Stimulated activated CD4-positive, alpha-beta T cell treated with anti-CD3 and anti-CD28 coated beads, Interleukin-4, amount 100 ng/mL, for 48 hours (primary cell): ENCODE measurements around the gene PALLD.

Source experiments
- DNase-seq, 2 donors: peaks; one replicate each; pipeline ENCODE4 v3.0.0-alpha.2; 2020; ENCODE audit warnings: low read depth in 2 of 2

The PALLD gene

DNA sequence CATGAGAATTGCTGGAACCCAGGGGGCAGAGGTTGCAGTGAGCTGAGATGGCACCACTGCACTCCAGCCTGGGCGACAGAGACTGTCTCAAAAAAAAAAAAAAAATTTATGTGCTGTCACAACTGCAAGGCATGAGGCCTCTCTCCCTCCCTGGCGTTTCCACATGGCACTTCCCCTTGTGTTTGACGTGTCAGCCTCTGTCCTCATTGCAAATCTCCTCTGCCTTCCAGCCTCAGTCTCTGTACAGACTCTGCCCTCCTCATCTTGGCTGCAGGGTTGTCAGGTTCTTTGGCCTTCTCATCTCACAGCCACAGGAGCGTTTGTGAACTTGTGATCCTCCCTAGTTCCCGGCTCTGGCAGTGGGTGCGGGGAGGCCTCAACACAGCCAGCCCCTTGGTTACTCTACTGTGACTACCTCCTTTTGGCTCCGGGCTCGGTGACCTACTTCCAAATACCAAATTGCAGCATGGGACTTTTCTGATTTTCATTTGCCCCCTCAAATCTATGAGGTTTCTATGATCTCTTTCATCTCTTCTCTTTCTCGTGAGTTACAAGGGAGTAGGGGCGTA is 263.2 kb downstream of the PALLD start:
- DNase-seq: no peak

DNA sequence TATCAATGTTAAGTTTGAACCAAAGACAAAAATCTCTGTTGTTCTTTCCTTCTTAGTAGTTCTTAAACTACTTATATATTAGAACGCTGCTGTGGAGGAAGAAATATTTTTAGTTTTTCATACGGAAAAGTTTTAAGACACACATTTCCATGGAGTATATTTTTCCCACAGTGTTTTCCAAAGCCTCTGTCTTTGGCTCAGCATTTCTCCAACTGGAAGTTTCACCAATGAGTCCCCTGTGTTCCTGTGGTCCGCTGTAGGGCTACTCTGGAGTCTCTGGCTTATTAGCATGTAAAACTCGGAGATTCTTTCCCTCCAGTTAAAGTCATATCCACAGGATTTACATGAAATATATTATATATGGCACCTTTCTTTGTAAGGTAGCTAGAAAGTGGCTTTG is 264.2 kb downstream of the PALLD start:
- DNase-seq: no peak

DNA sequence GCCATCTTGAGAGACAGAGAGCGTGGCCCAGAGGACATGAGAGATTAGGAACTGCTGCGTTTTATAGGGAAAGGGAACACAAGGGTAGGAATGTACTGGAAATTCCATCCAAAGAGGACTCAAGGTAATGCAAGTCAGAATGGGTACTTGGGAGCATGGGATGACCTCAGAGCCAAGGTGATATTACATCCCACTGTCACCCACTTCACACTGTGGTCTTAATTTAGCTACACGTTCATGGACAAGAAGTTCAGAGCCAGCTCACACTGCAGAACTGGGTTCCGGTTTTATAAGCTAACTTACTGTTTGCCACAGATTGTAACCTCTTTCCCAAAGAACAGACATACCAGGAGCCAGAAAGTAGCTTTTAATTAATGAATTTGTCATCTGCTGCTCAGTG is 268.5 kb downstream of the PALLD start:
- no peak for DNase-seq

DNA sequence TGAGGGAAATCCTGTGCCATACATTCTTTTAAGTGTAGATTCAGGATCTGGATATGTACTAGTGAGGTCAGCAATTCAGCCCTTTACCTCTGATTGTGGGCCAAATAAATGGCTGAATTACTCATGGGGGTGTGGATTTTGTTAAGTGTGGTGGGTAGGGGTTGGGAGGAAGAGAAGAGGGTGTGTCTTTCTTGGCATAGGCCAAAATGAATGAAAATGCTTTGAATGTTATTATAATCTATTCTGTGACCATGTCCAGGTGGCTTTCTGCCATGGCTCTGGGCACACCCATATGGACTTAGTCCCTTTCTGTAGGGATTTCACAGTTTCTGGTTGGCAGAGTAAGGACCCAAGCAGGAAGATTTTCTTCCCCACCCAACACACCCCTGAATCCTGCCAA is 268.9 kb downstream of the PALLD start:
- no peak for DNase-seq

DNA sequence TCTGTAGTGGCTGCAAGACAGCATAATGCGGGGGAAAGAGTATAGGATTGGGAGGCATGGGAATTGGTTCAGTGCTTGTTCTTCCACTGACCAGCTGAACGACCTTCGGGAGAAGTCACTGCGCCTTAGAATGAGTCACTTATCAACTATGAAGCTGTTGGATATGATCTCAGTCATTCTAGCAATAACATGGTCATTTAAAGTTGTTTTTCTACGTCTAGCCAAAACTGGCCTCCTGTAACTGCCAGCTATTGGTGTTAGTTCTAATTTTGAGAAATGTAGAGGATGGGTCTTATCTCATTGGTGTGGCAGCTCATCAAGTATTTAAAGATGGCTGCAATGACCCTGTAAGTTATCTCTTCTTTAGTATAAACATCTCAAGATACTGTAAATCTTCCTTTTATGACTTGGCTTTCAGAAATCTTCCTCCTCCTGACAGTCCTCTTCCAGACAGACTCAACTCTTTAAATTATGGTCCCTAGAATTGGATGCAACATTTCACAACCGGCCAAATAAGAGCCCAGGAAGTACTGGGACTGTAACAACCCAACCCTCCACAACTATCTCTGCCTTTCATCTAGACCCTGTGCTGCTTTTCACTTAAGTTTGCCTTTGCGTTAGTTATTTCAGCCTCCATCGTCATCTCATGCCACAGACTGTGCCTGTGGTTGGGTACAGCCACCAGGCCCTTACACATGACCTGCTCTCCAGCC is 269.9 kb downstream of the PALLD start:
- no peak for DNase-seq

DNA sequence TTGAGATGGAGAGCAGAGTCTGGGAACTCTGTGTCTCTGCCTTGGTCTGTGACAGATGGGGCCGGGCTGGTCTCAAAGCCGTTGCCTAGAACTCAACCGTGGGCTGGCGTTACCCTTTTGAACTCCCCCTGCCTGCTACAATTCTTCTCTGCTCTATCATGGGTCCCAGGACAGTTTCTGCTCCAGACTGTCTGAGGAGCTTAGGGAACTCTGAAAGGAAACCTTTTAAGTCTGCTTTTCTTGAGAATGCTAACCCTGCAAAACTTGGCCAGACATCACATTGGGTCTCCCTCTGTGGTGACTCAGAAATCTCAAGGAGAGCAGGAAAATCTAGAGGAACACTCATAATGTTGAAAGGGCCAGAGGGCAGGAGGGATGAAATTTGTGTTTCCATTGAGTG is 272.6 kb downstream of the PALLD start:
- DNase-seq: no peak

DNA sequence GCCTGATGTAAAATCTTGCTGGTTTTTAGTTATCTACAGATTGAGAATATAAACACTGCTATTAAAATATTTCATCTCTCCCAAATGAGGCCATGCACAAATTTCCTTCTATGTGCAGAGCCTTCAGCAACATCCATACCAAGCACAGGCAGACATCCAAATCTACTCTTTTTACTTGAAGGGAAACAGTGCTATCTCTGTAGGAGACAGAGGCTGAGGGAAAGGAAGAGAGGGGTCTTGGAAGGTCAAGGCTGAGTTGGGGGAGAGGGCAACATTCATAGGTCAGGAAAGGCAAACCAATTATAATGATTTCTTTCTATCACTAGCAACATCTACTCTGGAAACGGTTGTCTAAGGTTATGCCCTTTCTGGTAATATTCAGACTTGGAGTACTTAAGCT is 273.0 kb downstream of the PALLD start:
- no peak for DNase-seq

DNA sequence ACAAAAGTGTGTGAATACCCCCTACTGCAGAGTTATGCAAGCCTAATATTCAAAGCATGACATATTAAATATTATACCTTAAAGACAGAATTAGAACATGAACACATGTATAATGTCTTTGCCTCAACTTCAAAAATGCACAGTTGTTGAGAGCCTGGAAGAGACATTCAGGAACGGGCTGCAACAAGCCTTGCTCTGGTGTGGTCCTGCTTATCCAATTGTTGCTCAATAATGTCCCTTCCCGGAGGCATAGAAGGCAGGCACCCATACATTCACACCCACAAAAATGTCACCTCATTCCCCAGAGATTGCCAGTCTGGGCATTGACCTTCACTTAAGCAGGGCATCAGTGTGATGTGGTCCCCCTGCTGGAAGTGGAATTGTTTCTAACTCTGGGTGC is 274.4 kb downstream of the PALLD start:
- DNase-seq: no peak

DNA sequence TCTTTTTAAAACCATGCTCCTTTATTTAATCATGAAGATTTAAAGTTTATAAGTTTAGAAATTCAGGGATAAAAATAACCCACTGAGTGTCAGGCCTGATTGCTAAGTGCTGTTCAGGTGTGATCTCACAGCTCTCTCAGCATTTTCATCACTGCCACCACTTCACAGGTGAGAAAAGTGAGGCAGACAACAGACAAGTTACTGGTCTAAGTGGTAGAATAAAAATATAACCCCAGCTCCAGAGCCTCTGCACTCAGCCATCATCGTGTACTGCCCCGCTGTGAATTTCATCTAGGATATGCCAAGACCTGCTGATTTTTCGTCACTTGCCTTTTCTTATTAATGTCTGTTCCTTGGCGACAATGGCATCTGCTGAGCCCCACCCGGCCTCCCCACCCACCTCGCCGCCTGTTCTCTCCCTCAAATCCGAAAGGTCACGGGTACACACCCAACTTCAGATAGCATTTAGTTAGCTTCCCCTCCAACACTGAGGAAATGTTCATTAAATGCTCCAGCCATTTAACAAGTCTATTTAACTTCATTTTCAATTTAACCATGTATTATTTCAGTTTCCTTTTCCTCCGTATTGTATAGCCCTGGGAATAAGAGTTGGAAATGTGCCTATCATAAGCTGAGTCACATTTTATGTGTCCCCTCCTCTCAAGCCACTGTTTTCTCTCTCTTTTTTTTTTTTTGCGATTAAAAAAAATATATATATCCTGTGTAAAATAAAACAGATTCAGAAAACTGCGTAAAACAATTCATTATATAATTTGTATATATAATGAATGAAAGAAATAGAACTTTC is 276.7 kb downstream of the PALLD start:
- DNase-seq: no peak

DNA sequence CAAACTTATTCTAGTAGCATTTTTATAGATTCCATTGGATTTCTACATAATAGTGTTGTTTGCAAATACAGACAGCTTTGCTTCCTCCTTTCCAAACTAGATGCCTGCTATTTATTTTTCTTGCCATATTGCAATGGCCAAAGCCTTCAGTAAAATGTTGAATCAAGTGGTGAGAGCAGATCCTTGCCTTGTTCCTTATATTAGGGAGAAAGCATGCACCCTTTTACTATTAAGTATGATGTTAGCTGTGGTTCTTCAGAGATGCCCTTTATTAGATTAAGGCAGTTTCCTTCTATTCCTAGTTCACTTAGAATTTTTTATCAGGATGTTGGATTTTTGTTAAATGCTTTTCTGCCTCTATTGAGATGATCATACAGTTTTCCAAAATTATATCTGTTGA is 279.5 kb downstream of the PALLD start:
- DNase-seq: no peak

DNA sequence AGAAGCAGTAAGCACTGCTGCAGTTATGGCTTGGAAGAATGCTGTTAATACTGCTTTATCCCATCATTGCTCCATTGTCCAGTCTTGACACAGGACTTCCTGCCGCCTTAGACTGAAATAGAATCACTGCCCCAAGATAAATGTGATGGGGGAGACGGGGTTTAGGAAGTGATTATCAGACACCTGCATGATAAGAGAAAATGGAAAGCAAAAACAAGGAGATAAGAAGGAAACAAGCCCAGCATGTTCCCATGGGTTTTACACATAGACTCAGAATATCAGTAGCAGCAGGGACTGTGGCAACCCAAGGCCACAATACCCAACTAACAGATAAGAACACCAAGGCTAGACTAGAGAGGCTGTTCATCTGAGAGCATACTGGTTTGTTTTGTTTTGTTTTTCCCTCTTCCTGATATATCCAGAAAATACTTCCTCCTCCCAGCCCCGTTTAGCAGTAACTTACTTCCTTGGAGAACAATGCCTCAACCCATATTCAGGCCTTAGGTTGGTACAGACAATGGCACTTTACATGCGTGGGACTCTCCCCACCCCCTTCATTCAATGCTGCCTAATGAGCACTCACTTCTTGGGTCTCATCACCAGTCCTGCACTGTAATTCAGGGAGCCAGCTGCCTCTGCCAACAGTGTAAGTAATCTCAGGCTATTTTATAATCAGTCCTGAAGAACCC is 280.6 kb downstream of the PALLD start:
- DNase-seq: no peak

DNA sequence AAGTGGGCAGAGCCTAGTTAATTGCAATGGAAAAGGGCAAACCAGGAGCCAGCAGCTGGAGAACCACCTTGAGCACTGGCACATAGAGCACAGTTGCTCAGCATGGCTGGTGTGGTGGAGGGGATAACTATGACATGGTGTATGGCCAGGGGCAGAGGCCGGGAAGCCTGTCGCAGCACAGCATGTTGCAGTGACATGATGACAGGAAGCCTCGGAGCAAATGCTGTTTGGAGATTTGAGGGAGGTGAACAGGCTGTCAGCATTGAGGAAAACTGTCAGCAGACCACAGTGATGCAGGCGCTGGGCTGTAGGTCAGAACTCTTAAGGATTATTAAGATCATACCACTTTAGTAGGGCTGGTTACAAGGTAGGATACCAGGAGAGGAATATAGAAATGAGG is 284.5 kb downstream of the PALLD start:
- DNase-seq: no peak

DNA sequence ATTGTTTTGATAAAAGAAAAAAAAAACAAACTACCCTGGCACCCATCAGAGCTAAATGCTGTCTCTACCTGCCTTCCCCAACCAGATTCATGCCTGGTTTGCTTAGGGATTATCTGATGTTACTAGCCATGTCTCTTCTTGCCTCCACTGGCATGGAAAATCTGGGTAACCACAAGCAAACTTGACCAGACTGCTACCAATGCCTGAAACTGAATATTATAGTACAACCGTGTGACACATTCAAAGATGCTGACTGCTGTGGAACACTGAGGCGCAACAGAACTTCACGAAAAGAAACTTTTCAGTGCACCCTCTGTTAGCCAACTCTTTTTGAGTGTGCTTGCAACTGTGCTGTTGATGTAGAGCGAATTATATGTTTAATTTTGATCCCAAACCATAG is 285.1 kb downstream of the PALLD start:
- DNase-seq: no peak

DNA sequence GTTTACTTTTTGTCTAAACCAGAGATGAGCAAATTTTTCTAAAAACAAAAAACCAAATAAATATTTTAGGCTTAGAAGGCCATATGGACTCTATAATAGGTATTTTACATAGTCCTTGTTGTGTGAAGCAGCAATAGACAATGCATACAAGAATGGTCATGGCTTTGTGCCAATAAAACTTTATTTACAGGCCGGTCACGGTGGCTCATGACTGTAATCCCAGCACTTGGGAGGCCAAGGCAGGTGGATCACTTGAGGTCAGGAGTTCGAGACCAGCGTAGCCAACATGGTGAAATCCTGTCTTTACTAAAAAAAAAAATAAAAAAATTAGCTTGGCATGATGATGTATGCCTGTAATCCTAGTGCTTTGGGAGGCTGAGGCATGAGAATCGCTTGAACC is 285.6 kb downstream of the PALLD start:
- no peak for DNase-seq

DNA sequence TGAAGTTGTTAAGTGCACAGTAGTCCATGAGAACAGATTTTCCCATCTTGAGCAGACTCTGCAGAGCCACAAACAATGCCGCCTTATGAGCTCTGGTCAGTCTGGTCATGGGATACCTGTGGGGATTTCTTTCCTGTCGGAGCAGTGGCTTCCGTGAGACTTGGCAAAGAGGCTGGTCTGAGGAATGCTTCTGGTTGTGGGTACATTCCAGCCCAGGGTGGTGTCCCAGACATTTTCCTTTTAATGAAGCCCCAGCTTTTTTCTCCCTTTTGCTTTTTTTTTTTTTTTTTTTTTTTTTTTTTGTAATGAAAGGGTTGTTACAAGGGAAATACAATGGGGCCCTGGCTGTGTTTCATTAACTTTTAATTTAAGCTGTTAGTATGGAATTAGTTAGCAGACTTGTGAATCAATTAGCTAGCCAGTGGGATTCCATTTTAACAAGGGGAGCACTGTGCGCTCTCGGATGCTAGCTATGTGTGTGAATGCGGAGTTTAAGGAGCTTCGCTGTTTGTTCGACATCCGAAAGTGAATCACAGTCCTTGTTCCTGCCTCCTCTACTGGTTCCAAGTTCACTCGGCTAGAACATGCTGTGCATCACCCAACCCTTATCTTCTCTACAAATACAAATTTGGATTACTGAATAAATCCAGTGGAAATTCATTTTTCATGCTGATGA is 288.1 kb downstream of the PALLD start:
- no peak for DNase-seq

DNA sequence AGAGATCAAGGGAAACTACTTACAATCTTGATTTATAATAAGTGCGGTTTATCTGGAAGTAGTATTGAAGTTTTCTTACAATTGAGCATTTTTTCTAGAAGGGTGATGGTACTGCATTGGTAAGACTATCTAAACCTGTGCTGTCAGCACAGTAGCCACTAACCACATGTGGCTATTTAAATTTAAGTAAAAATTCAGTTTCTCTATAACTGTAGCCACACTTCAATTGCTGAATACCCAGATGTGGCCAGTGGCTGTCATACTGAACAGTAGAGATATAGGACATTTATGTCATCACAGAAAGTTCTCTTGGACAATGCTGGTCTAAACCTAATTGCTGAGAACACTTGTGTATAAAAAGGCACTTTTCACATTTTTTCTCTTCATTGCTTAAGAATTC is 290.5 kb downstream of the PALLD start:
- no peak for DNase-seq

DNA sequence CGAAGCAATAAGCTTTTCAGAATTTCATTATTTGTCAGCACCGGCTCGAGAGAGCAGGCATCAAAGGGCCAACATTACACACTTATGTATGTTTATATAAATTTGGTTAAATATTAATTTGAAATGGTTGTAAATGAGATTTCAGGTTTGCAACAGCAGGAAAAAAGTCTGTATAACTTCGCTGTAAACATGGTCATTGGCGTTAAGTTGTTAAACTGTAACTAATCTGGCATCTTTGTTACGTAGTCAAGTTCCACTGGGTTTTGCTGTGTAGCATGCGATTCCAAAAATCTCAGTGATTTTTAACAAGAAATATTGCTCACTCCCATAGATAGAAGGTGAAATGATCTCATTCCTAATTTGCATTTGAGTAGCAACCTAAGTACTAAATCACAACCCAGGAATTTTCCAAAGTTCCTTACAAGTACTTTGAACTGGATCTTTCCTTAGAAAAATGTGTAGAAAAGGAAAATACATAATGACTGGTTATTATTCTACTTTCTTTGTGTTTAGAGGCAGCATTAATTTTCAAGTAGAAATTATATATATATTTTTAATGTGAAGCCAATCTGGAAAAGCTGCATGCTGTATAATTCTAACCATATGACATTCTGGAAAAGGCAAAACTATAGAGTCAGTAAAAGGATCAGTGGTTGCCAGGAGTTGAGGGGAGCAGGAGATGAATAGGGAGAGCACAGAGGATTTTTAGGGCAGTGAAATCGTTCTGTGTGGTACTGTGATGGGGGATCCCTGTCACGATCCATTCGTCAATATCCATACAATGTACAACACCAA is 291.1 kb downstream of the PALLD start:
- DNase-seq: no peak

DNA sequence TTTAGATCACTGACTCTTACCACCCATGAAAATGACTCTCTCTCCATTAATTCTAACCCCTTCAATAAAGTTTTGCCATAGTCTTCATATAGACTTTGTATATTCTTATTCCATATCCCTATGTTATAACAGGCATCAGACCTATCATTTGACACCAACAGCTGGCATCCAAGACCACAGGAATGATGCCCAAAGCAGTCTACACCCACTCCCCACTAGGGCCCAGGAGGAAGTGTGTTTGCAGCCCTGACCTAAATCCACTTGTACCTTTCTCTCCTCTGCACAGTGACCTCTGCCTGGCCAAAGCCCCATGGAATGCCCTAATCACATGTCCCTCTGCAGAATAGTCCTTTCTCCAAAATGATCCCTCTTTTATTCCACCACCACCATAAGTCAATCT is 294.0 kb downstream of the PALLD start:
- no peak for DNase-seq

DNA sequence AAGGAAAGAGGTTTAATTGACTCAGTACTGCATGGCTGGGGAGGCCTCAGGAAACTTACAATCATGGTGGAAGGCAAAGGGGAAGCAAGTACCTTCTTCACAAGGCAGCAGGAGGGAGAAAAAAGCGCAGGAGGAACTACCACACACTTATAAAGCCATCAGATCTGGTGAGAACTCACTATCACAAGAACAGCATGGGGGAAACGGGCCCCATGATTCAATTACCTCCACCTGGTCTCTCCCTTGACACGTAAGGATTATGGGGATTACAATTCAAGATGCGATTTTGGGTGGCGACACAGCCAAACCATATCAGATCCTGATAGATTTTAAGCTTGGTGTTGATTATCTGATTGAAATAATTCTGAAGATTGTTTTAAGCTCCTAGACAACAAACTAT is 294.5 kb downstream of the PALLD start:
- no peak for DNase-seq

DNA sequence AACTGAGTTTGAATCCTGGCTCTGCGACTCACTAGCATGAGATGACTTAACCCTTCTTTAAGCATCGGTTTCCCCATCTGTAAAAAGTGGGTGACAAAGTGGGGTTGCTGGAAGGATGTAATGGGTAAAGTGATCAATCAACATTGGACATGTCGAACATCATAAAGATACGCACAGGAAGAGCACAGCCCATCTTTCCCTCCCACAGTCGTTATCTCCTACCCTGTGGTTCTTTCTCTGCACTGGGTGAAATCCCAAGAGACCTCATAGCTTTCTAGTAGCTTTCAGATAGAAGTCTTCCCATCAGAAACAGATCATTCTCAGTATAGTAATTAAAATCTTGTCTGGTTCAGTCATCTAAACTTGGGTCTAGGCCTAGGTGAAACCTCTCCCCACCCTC is 296.7 kb downstream of the PALLD start:
- no peak for DNase-seq

DNA sequence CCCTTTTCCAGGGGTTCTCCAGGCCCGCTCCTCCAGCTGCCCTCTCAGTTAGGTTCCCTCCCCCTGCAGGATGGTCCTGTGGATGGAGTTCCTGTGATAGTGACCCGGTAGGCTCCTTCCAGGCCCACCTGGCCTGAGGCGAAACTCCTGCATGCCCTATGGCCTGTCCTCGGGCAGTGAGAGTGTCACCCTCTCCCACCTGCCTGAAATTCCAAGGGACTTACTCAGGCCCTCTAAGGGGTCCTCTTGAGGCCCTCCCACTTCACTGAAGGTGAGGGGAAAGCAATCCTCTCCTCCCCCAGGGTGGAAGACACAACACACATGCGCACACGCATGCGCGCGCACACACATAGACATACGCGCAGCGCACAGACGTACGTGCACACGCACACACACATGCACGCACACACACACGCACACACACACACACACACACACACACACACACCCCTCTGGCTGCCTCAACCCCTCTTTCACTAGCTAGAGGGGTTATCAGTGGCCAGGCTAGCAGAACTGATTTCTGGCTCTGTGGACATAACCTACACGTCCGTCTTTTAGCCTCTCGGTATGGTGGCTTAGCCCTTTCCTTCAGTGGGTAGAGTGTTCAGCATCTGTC is 297.3 kb downstream of the PALLD start:
- no peak for DNase-seq
